Calu3 (cell line): Measurements from ENCODE around the gene DDX19B. TPM values are rescaled to one million over a fixed set of nuclear protein-coding genes. Genes with fewer than 3 reads are reported as not detected.
"Not testable (repeated sequence)": the region's sequence is repeated elsewhere in the genome, so short reads cannot be mapped to it uniquely, and the experiment has no call there.

ENCODE experiments used
- Bru-seq: library from RNA; stranded (reverse); fragments of 400-500 nt; gene quantifications from one replicate; lab custom pipeline; 2021; lab: Mats Ljungman, UMichigan
- BruChase-seq, 2 experiments: library from RNA; stranded (reverse); fragments of 400-500 nt; gene quantifications; one replicate each; lab custom pipeline; 2021; lab: Mats Ljungman, UMichigan
- BruUV-seq: library from RNA; stranded (reverse); fragments of 400-500 nt; replicated peaks from 2 replicates; lab custom pipeline; 2021; lab: Mats Ljungman, UMichigan
- CTCF ChIA-PET: fragments of 300-600 bp; sonication (Branson Sonifier 250); formaldehyde crosslinking; loops from one replicate; lab custom pipeline; 2022; ENCODE audit warnings: antibody characterized with exemption; lab: Charles Lee
- DNase-seq: peaks from one replicate; pipeline ENCODE4 v3.0.0; 2022
- H3K27ac Mint-ChIP-seq: one replicate; pipeline ENCODE4 v1.8.0; 2022; ENCODE audit warnings: mixed read lengths; ENCODE audit not compliant: unreplicated experiment
- H3K27me3 Mint-ChIP-seq: one replicate; pipeline ENCODE4 v1.8.0; 2022; ENCODE audit warnings: mixed read lengths; ENCODE audit not compliant: unreplicated experiment
- H3K36me3 Mint-ChIP-seq: one replicate; pipeline ENCODE4 v1.8.0; 2022; ENCODE audit warnings: mild to moderate bottlenecking, moderate library complexity, mixed read lengths; ENCODE audit not compliant: insufficient read depth, unreplicated experiment
- H3K4me1 Mint-ChIP-seq: one replicate; pipeline ENCODE4 v1.8.0; 2022; ENCODE audit warnings: mild to moderate bottlenecking, low read depth, mixed read lengths; ENCODE audit not compliant: unreplicated experiment
- H3K4me3 Mint-ChIP-seq: one replicate; pipeline ENCODE4 v1.8.0; 2022; ENCODE audit warnings: mild to moderate bottlenecking, low read depth, moderate library complexity, mixed read lengths; ENCODE audit not compliant: unreplicated experiment
- H3K9me3 Mint-ChIP-seq: one replicate; pipeline ENCODE4 v1.8.0; 2022; ENCODE audit warnings: low read depth, mixed read lengths; ENCODE audit not compliant: unreplicated experiment
- CTCF ChIP-seq: fragments of 200-600 bp; IDR thresholded peaks from one replicate; pipeline ENCODE4 v1.8.0; 2022; ENCODE audit warnings: antibody characterized with exemption; ENCODE audit not compliant: unreplicated experiment
- intact Hi-C: fragments of 100-400 bp; cut with micrococcal nuclease; formaldehyde crosslinking; loops from one replicate; pipeline ENCODE4 v1.10.0; 2022; ENCODE audit not compliant: unreplicated experiment
- long read RNA-seq: library from polyadenylated mRNA; stranded (forward); transcript quantifications from one replicate; pipeline ENCODE4 v2.0.0, GENCODE V29; 2022
- total RNA-seq: library from RNA; stranded (reverse); gene quantifications from 2 replicates; pipeline ENCODE4 v1.2.3, GENCODE V29; 2022

The DDX19B gene
- total RNA-seq (44.6 and 45.2 TPM in 2 replicates), Bru-seq, nascent RNA (percentile 63 among the genes with signal in this experiment), BruChase-seq, experiment 1, labeled RNA remaining after a 6-hour chase (percentile 77 among the genes with signal in this experiment), BruChase-seq, experiment 2, labeled RNA remaining after a 2-hour chase (percentile 74 among the genes with signal in this experiment)
- long read RNA-seq, transcript DDX19B-201 (12 exons, 3,386 nt), result major isoform, 37 of 57 reads
- long read RNA-seq, partial matches to known transcripts, result 7 of 57 reads
- long read RNA-seq, other reads (novel, unspliced or antisense), result 10 of 57 reads

GRCh38 chr16:70298988-70299938 is at the start of gene DDX19B:
Gene DDX19B, plus strand, starts transcription at chr16:70299186. Its CDS starts 112 bp downstream, at chr16:70299298.
- TF ChIP-seq CTCF, result no peak
- CTCF ChIA-PET, result interaction anchor here (0.7 to 1.8 kb wide), 3 partner anchors 9 to 126 kb away, joined by 3 to 6 read pairs (median 4); partner anchors contain the start of gene AARS1
- no TSS peak for BruUV-seq

GRCh38 chr16:70249697-70250096 is 49.3 kb upstream of the DDX19B start:
- DNase-seq, intact Hi-C loops, CTCF ChIA-PET, BruUV-seq, H3K4me1 Mint-ChIP-seq, H3K9me3 Mint-ChIP-seq, H3K27me3 Mint-ChIP-seq: not testable (repeated sequence)
- Mint-ChIP-seq H3K4me3 (peak overlapping the region; percentile 85), H3K36me3 (peaks cover 57% of the 10 kb centered on the region), H3K27ac (peak overlapping the region; percentile 36)

More at GRCh38 chr16:70298988-70299938, at the start of gene DDX19B:
- peak; percentile 86 for DNase-seq
- intact Hi-C loops, result no loop called here
- peaks cover 25% of the 10 kb centered on the region for H3K4me1 Mint-ChIP-seq
- peaks cover 40% of the 10 kb centered on the region for H3K36me3 Mint-ChIP-seq
- H3K27ac Mint-ChIP-seq, result peak within 1 kb of the TSS; percentile 98
- H3K4me3 Mint-ChIP-seq, result peak within 1 kb of the TSS; percentile 96
- H3K27me3 Mint-ChIP-seq, result no peaks in the 10 kb centered on the region
- H3K9me3 Mint-ChIP-seq, result peaks cover 9% of the 10 kb centered on the region

GRCh38 chr16:70250748-70251628 is 48.0 kb upstream of the DDX19B start:
- TF ChIP-seq CTCF, result no peak
- H3K27me3 Mint-ChIP-seq, result no peaks in the 10 kb centered on the region
- H3K4me3 Mint-ChIP-seq, result peak overlapping the region; percentile 85
- intact Hi-C loops, result no loop called here
- peak overlapping the region; percentile 95 for H3K27ac Mint-ChIP-seq
- no peaks in the 10 kb centered on the region for H3K4me1 Mint-ChIP-seq
- H3K9me3 Mint-ChIP-seq, result no peaks in the 10 kb centered on the region
- CTCF ChIA-PET, result interaction anchor here (0.5 to 0.7 kb wide), 2 partner anchors 100 to 165 kb away, joined by 3 read pairs; no protein-coding TSS in a partner anchor
- peak; percentile 62 for DNase-seq
- no TSS peak for BruUV-seq
- peaks cover 70% of the 10 kb centered on the region for H3K36me3 Mint-ChIP-seq

GRCh38 chr16:70251629-70252354 is 47.2 kb upstream of the DDX19B start, which contains the start of gene EXOSC6:
Gene EXOSC6, minus strand, starts transcription at chr16:70251940. Its CDS starts 40 bp downstream, at chr16:70251900.
- CTCF ChIA-PET, result interaction anchor here (0.5 to 0.6 kb wide), 2 partner anchors 16 to 164 kb away, joined by 3 read pairs; no protein-coding TSS in a partner anchor
- peak within 1 kb of the TSS; percentile 85 for H3K4me3 Mint-ChIP-seq
- no peaks in the 10 kb centered on the region for H3K4me1 Mint-ChIP-seq
- H3K27me3 Mint-ChIP-seq, result no peaks in the 10 kb centered on the region
- no peaks in the 10 kb centered on the region for H3K9me3 Mint-ChIP-seq
- intact Hi-C loops, result no loop called here
- H3K27ac Mint-ChIP-seq, result peak within 1 kb of the TSS; percentile 95
- peak; percentile 96 for TF ChIP-seq CTCF
- no TSS peak for BruUV-seq
- DNase-seq, result peak; percentile 96
- peaks cover 78% of the 10 kb centered on the region for H3K36me3 Mint-ChIP-seq
